GM06990 (cell line): ENCODE results near the gene PRSS12.
A peak's percentile ranks its signal among the peaks of the same experiment; 100 is the strongest.
"Not testable (repeated sequence)": the region's sequence is repeated elsewhere in the genome, so short reads cannot be mapped to it uniquely, and the experiment has no call there.

Experiments
- DNase-seq: peaks from one replicate; pipeline ENCODE4 v3.0.0-alpha.2; 2011; ENCODE audit not compliant: insufficient read length; ENCODE audit errors: extremely low read depth
- H3K27me3 ChIP-seq: replicated peaks from 2 replicates; pipeline ENCODE4 v1.6.0; 2011; ENCODE audit warnings: low read length; ENCODE audit not compliant: control insufficient read depth, insufficient read depth
- H3K36me3 ChIP-seq: 2 replicates; pipeline ENCODE4 v1.5.1; 2011; ENCODE audit warnings: low read length; ENCODE audit not compliant: control insufficient read depth, insufficient read depth
- H3K4me3 ChIP-seq: replicated peaks from 2 replicates; pipeline ENCODE4 v1.5.1; 2011; ENCODE audit warnings: low read depth, mild to moderate bottlenecking, control low read depth, low read length
- TF ChIP-seq, protein P1 (sequence below): IDR thresholded peaks from 2 replicates; pipeline ENCODE4 v1.5.1; 2011; ENCODE audit warnings: low read length, control low read depth, mild to moderate bottlenecking, inconsistent platforms; ENCODE audit not compliant: insufficient read depth, poor library complexity, severe bottlenecking

PRSS12 gene

DNA sequence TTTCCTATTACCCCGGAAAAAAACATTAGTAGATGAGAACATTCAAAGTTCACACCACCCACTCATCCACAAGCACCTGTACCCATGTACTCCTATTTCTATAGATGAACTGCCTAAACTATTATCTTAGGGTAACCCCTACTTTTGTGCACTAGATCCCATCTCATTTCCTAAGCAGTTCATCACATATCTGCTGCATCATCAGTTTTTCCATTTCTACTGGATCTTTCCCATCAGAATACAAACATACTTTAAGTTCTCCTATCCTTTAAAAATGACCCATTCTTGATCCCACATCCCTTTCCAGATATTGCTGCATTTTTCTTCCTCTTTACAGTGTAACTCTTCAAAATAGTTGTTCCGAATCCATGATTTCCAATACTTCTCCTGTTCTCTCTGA, 81.0 kb downstream of the PRSS12 start:
- Histone ChIP-seq H3K36me3 (no peaks in the 10 kb centered on the region), H3K27me3 (no peaks in the 10 kb centered on the region), H3K4me3 (no peak overlapping the region)
- TF ChIP-seq, protein P1, sequence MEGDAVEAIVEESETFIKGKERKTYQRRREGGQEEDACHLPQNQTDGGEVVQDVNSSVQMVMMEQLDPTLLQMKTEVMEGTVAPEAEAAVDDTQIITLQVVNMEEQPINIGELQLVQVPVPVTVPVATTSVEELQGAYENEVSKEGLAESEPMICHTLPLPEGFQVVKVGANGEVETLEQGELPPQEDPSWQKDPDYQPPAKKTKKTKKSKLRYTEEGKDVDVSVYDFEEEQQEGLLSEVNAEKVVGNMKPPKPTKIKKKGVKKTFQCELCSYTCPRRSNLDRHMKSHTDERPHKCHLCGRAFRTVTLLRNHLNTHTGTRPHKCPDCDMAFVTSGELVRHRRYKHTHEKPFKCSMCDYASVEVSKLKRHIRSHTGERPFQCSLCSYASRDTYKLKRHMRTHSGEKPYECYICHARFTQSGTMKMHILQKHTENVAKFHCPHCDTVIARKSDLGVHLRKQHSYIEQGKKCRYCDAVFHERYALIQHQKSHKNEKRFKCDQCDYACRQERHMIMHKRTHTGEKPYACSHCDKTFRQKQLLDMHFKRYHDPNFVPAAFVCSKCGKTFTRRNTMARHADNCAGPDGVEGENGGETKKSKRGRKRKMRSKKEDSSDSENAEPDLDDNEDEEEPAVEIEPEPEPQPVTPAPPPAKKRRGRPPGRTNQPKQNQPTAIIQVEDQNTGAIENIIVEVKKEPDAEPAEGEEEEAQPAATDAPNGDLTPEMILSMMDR = no peak
- DNase-seq = no peak

DNA sequence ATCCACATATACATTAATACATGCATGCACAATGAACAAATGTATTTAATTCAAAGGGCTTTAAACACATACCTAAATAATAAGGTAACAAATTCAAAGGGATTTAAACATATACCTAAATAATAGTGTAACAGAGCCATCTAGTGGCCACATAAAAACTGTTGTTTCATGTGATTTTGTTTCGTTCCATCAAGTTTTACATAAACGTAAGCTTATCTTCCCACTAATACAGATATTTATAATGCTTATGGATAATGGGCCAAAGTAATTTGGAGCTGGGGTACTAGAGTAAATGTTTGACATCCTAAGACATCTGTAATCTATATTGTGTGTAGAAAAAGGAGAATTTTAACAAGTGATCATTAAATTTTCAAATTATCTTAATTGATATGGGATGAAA, 82.3 kb downstream of the PRSS12 start:
- no peak for DNase-seq
- no peaks in the 10 kb centered on the region for H3K27me3 ChIP-seq
- TF ChIP-seq, protein P1 = peak; percentile 32
- no peak overlapping the region for H3K4me3 ChIP-seq
- H3K36me3 ChIP-seq = no peaks in the 10 kb centered on the region

DNA sequence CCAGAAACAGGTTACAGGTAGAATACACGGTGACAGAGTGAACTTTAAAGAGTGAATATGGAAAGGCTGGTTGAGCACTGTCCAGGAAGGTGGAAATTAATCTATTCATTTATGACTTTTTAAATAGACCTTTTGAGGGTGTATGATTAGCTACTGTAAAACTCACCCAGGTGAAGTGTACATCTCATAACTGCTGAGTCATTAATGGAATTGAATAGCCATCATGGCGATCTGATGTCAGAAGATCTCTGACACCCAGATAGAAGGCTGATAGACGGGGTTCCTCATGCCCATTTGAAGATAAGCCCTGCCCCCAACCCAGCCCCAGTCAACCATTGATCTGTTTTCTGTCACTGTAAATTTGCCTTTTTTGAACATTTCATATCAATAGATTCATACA, 84.0 kb downstream of the PRSS12 start:
- Histone ChIP-seq H3K27me3 (no peaks in the 10 kb centered on the region), H3K36me3 (no peaks in the 10 kb centered on the region), H3K4me3 (no peak overlapping the region)
- DNase-seq = no peak
- TF ChIP-seq, protein P1 = no peak

DNA sequence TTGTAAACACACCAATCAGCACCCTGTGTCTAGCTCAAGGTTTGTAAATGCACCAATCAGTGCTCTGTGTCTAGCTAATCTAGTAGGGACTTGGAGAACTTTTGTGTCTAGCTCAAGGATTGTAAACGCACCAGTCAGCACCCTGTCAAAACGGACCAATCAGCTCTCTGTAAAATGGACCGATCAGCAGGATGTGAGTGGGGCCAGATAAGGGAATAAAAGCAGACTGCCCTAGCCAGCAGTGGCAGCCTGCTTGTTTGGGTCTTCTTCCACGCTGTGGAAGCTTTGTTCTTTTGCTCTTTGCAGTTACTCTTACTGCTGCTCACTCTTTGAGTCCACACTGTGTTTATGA, 86.7 kb downstream of the PRSS12 start:
- DNase-seq, H3K36me3 ChIP-seq, H3K27me3 ChIP-seq, H3K4me3 ChIP-seq: not testable (repeated sequence)

DNA sequence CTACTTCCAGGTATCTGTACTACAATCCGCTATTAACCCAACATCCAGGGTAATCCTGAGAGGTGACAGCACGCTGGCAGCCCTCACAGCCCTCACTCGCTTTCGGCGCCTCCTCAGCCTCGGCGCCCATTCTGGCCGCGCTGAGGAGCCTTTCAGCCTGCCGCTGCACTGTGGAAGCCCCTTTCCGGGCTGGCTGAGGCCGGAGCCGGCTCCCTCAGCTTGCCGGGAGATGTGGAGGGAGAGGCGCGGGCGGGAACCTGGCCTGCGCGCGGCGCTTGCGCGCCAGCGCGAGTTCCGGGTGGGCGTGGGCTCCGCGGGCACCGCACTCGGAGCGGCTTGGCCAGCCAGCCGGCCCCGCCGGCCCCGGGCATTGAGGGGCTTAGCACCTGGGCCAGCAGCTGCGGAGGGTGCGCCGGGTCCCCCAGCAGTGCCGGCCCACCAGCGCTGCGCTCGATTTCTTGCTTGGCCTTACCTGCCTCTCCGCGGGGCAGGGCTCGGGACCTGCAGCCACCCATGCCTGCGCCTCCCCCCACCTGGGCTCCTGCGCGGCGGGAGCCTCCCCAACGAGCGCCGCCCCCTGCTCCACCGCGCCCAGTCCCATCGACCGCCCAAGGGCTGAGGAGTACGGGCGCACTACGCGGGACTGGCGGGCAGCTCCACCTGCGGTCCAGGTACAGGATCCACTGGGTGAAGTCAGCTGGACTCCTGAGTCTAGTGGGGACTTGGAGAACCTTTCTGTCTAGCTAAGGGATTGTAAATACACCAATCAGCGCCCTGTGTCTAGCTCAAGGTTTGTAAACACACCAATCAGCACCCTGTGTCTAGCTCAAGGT, 87.3 kb downstream of the PRSS12 start:
- no peaks in the 10 kb centered on the region for H3K36me3 ChIP-seq
- DNase-seq = no peak
- TF ChIP-seq, protein P1 = no peak
- no peaks in the 10 kb centered on the region for H3K27me3 ChIP-seq
- H3K4me3 ChIP-seq = peak overlapping the region; percentile 23; the same call in 1 of the 2 replicates

DNA sequence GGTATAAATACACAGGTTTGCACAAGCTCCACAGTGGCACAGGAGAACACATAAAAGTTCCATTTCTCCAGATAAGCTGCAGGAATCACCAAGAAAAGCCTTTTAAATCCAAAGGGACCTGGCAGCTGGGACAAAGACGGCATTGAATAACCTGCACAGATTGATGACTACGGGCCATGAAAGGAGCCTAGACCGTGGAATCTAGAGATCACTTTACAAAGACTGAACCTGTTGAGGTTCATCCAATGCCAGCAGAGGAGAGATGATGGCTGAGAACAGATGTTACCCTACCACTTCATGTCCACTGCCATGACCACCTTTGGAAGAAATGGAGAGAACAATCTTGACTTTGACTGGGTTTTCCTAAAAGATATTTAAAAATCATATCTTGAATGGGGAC, 88.7 kb downstream of the PRSS12 start:
- DNase-seq = no peak
- TF ChIP-seq, protein P1 = no peak
- Histone ChIP-seq H3K4me3 (no peak overlapping the region), H3K27me3 (no peaks in the 10 kb centered on the region), H3K36me3 (no peaks in the 10 kb centered on the region)
